HG03520 (cell line): ENCODE data around the gene GARIN5A.

Experiments used
- ATAC-seq: cut with Tn5 transposase; IDR thresholded peaks from one replicate; pipeline ENCODE4 v1.9.1; 2021; ENCODE audit warnings: mild to moderate bottlenecking, moderate library complexity; ENCODE audit not compliant: unreplicated experiment

GARIN5A gene

DNA sequence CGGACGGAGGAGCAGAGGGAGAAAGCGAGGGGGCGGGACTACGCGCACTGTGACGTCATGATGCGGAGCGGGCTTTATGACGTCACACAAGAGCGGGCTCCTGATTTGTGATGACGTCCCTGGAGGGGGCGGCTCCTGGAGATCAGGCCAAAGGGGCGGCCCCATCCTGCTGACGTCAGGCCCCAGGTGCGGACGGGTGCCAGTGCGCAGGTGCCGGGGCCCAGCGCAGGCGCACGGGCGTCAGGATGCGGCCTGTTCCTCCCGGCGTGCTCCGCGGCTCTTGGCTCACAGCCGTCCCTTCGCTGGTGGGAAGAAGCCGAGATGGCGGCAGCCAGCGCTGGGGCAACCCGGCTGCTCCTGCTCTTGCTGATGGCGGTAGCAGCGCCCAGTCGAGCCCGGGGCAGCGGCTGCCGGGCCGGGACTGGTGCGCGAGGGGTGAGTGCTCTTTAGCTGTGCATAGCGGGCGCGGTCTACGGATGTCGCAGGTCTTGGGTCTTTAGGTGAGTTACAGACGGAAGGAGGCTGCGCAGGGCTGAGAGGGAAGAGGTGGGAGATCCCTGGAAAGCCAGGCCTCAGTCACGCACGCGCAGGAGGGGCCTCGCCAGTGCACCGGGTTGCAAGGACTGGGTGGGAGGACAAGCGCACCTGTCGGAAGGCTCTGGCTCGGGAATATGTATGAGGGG lies at the start of gene GARIN5A, which contains the start of gene EMC10:
Gene GARIN5A, minus strand, starts transcription at position 625 of the 683 bp plus-strand sequence. Its CDS starts 460 bp downstream, at position 165.
Gene EMC10, plus strand, starts transcription at position 284 of the 683 bp plus-strand sequence. Its CDS starts 38 bp downstream, at position 322.
- peak; percentile 61 for ATAC-seq

- no peak for ATAC-seq
These were observed 46.2 kb upstream of the GARIN5A start for GRCh38 chr19:50522881-50523280.

- ATAC-seq: no peak
These were observed 44.3 kb upstream of the GARIN5A start for GRCh38 chr19:50520822-50521465.

- no peak for ATAC-seq
These were observed 42.4 kb upstream of the GARIN5A start for GRCh38 chr19:50519006-50519575.

DNA sequence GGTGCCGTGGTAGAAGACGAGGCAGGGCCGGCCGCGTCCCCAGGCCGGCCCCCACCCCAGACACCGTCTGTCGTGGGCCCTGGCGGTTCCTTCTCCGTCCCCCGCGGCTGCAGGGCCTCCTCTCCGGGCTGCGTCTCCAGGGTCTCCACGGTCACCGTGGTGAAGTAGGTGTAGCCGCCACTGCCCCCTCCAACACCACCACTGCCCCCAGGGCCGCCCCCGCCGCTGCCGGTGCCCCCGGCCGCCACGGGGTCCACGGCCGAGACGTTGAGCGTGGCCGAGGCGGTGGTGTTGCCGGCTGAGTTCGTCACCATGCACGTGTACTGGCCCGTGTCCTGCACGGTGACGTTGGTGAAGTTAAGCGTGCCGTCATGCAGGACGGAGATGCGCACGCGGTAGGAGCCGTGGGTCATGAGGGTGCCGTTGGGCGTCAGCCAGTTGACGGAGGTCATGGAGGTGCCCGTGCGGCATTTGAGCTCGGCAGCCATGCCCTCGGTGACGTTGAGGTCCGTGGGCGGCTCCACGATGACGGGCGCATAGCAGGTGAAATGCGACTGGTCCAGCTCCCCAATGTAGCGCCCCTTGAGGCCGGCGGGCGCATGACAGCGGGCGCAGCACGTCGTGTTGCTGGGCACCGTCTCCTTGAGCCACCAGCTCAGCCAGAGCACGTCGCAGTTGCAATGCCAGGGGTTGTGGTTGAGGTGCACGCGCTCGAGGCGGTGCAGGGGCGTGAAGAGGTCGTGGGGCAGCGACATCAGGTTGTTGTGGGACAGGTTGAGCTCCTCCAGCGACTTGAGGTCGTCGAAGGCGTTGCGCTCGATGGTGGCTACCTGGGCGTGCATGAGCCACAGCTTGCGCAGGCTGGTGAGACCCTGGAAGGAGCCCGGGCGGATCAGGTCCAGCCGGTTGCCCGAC lies 41.7 kb upstream of the GARIN5A start:
- ATAC-seq: no peak

DNA sequence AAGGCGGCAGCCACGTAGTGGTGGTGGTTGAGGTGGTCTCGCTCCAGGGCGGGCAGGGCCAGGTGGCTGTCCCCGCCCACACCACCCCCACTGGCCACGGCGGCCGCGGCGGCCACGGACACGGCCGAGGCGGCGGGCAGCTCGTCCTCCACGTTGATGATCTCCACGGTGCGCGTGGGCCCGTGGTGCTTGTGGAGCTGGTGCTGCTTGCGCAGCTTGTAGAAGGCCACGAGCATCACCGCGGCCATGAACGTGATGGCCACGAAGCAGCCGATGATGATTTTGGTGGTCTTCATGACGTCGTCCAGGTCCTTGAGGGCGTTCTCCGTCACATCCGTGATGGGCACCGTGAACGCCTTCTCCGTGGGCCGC lies 41.0 kb upstream of the GARIN5A start:
- no peak for ATAC-seq

DNA sequence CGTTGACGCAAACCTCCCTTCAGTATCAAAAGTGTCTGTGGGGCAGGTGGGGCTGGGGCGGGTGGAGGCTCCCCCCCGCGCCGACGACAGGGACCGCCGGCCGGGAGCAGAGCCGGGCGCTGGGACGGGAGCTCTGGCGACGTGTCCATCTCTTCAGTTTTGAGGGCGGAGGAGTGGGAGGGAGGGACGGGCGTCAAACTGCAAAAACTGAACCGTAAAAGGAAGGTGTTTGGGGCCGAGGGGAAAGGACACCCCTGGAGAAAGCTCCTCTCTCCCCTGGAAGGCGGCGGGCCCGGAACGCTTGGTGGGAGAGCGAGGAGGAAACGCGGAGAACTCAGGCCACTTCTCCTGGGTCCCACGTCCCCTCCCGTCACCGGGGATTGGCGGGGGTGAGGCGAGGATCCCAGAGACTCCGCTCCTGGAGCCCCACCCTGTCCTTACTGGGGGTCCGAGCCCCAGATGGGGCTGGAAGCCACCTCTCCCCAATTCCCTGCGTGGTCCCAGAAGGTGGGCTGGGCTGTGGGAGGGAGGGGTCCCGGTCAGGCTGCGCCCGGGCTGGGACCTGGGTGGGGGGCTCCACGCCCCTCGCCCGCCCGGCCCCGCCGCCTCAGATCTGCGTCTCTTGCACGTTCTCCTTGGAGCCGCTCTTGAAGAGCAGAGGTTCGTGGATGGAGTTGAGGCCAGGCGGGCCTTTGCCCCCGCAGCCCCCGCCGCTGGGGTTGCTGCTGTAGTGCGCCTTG lies 40.5 kb upstream of the GARIN5A start:
- no peak for ATAC-seq

DNA sequence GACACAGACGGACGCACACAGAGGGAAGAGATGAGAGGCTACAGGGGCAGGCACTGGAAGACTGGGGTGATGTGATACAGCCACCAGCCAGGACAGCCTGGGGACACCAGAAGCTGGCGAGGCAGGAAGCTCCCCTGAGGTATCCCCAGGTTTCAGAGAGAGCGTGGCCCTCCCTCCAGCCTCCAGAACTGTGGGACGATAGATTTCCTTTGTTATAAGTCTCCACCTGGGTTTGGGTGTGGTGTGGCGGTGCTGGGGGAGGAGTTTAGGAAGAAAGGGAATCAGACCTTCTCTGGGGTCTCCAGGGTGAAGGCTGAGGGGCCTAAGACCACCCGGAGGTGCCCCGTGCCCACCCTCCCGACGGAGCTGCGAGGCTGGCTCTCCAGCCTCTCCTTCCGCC lies 39.8 kb upstream of the GARIN5A start:
- ATAC-seq: no peak

DNA sequence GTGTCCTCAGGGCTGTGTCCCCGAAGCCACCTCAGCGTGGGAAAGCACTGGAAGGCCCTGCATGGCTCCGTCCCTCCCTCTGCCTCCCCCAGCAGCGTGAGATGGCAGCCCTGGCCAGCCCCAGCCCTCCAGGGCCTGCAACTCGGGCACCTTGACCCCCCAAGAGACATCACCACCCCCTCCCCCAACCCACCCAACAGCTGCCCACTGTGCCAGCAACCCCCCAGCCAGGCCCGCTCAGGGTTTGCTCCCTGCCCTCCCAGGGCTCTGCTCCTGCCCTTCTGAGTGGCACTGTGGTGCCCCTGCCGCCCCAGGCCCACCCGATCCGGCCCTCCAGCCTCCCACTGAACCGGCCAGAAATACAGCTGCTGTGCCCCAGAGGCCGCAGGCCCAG lies 38.5 kb upstream of the GARIN5A start:
- no peak for ATAC-seq

DNA sequence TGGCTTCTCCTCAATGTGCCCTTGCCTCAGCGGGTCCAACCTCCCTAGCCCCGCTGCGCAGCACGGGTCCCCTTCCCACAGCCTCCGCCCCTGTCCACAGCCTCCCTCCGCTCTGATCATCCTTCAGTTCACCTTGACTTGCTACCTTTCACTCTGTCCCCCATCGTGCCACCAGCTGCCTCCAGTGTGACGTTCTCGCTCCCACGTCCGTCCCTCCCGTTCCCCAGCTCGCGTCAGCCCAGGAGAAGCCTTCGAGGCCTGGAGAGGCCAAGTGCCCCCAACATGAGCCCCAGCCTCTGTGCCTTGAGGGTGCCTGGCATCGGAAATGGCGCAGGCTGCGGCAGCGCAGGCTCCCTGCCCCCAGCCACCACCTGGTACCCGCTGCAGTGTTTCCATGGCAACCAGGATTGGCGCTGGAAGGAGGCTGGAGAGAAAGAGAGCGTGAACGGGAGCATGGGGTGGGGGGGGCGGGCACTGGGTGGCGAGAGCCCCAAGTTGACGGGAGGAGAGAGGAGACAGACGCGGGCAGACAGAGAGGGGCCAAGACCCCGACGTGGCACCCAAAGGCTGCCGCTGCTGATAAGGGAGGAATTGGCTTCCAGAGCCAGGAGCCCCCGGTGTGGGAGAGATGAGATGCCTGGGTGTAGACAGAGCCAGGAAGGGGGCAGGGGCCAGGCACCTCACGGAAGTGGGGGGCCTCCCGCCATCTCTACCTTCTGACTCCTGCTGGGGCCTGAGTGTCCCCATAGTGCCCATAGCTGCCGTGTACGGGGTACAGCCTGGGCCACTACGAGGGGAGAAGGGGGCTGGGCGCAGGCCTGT lies 37.9 kb upstream of the GARIN5A start:
- ATAC-seq: no peak

GRCh38 chr19:50513746-50514345 lies 37.2 kb upstream of the GARIN5A start, which contains the start of gene ASPDH:
TSS of gene ASPDH (minus strand) at chr19:50513913. CDS start at chr19:50513823, 90 bp downstream.
- ATAC-seq: no peak

DNA sequence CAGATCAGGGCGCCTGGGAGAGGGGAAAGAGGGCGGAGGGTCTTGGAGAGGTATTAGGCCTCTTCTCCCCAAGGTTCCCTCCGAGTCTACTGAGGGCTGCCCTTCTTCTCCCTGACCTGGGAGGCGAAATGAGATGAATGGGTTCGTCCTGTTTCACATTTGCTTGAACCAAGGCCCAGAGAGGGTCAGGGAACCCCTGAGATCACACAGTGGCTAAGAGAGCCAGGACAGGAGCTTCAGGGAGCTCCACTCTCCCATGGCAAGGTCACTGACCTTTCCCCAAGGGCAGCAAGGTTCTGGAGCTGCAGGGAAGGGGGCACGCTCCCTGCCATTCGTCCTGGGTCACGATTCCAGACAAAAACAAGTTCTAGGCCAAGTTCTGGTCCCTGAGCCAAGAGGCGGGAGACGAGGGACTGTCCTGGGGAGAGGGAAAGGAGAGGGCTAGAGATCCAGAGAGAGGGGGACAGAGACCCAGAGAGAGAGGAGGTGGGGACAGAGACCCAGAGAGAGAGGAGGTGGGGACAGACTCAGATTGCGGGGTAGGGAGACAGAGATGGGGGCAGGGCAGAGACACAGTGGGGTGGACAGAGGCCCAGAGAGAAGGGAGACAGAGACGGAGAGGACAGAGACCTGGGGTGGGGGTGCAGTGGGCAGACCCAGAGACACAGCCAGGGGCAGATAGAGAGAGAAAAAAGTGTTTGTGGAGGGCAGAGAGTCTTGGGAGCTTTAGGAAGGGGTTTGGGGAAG lies 36.5 kb upstream of the GARIN5A start:
- no peak for ATAC-seq

DNA sequence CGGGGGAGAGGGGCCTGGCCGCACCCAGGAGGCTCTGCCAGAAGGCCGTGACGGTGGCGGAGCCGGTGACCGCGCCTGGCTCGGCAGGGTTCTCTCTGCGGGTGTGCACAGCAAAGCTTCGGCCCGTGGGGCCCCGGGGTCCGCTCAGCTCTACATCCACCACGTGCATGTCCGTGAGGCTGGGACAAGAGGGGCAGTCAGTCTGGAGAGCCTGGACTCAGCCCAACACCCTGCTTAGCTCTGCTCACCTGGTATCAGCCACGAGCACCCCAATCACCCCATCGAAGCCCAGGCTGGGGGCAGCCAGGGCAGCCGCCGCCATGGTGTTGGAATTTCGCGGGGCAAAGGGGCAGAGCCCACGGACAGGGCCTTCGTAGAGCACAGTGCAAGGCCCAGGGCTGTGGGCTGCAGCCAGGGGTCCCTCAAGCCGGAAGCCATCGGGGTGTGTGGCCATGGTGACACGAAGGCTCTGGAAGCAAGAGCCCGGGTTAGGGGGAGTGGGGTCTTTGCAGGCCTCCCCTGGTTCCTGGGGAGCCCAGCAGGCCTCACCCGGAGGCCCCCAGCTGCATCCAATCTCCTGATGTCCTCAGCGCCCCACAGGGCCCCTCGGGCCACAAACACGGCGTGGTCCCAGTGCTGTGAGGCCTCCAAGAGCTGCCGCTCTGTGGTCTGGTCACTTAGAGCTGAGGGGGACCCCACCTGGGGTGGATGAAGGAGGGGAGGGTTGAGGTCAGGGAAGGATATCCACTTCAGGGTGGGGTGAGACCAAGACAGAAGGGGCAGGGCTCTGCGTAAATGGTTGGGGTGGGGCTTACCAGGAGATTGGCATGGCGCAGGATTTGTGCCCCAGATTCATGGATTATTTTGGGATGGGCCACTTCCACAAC lies 35.7 kb upstream of the GARIN5A start:
- no peak for ATAC-seq

DNA sequence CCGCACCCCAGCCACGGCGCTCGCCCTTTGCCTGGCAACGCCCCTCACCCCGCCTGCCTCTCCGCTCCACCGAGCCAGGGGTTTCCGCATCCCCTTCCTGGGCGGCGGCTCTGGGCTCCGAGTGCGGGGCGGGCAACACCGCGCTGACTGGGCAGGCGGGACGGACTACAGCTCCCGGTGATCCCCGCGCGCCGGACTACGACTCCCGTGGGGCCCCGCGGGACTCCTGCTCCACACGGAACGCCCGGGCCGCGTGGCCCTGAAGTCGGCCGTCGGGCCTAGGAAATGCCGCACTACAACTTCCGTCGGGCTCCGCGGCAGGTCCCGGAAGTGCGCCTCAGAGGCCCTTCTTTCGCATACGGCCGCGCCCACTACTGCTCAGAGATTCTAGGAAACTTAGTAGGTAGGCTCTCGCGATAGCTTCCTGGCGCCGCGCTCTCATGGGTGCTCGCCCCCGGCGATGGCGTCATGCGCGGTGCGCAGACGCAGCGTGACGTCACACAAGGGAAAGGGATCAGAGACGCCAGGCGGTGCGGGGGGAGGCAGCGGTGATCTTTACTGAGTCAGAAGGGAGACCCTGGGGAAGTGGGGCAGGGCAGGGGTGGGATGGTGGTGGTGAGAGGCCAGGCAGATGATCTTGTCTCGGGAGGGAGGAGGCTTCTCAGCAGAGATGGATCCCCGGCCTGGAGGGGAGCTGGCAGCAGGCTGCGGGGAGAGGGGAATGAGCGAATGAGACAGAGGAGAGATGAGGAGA lies 34.6 kb upstream of the GARIN5A start, which contains the start of gene JOSD2:
Gene JOSD2, minus strand, starts transcription at position 123 of the 754 bp plus-strand sequence. CDS start 760 bp downstream, outside the sequence.
- peak; percentile 82 for ATAC-seq

- peak; percentile 13 for ATAC-seq
These were observed 34.0 kb upstream of the GARIN5A start for GRCh38 chr19:50510700-50511068.

DNA sequence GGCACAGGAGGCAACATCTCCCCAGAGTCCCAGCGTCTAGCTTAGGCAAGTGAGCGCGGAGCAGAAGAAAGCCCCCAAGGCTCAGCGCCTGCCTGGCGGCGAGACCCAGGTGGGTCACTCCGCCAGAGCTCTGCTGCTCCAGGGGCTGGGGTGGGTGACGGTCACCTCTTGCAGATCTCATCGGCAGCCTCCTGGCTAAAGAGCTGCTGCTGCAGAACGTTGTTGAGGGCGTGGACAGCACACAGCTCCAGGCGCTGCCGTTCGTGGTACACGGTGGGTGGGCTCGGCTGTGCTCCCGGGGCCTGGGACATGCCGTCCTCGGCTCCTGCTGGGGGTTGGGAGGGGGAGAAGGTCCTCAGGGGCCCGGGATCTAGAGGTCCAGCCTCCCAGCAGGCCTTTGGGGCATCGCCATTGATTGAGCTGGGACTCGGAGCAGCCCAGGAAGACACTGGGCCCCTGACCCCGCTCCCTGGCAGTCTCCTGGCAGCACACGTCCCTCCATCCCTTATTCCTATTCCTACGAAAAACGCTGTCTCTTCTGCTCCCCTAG lies 33.5 kb upstream of the GARIN5A start:
- no peak for ATAC-seq
